ENCODE measurements around the gene SIN3B. TPM values are rescaled to one million over a fixed set of nuclear protein-coding genes. Genes with fewer than 3 reads are reported as not detected.
A peak's percentile ranks its signal among the peaks of the same experiment; 100 is the strongest.

The SIN3B gene
- total RNA-seq, 6 donors from 2014 or later, result 38.2 to 385 (median 63.5) TPM

DNA sequence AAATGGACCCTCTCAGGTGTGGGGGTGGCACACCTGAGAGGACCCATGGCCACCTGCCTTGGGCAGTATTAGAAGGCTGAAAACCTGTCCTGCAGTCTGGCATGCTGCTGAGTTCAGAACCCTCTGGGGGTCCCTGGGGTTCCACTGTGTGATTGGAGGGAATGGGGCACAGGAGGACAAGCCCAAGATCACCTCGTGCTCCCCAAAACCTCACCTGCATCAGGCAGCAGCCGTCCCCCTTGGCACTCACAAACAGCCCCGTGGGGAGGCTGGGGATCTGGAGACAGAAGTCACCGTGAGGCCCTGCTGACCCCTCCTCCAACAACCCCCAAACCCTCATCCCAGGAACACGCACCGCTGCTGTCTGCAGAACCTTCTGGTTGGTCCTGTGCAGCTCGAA is 74.1 kb downstream of the SIN3B start:
- WGBS, 2 donors, result 90 to 96% methylated on average over 4 to 6 of the region's 7 CpGs
- Histone ChIP-seq H3K36me3 (no peaks in the 10 kb centered on the region), H3K4me1 (no peaks in the 10 kb centered on the region), H3K9me3 (no peaks in the 10 kb centered on the region), H3K4me3 (no peak overlapping the region), H3K27ac (no peak overlapping the region), H3K27me3 (no peaks in the 10 kb centered on the region)
- DNase-seq (no peak), ATAC-seq (ENCODE audit: low FRiP score in 2 of 2) (no peak)
- no peak for TF ChIP-seq EP300 (IDR thresholded peaks at IDR 0.05)
- no peak for TF ChIP-seq POLR2AphosphoS5 (IDR thresholded peaks at IDR 0.05)
- TF ChIP-seq, protein P1, sequence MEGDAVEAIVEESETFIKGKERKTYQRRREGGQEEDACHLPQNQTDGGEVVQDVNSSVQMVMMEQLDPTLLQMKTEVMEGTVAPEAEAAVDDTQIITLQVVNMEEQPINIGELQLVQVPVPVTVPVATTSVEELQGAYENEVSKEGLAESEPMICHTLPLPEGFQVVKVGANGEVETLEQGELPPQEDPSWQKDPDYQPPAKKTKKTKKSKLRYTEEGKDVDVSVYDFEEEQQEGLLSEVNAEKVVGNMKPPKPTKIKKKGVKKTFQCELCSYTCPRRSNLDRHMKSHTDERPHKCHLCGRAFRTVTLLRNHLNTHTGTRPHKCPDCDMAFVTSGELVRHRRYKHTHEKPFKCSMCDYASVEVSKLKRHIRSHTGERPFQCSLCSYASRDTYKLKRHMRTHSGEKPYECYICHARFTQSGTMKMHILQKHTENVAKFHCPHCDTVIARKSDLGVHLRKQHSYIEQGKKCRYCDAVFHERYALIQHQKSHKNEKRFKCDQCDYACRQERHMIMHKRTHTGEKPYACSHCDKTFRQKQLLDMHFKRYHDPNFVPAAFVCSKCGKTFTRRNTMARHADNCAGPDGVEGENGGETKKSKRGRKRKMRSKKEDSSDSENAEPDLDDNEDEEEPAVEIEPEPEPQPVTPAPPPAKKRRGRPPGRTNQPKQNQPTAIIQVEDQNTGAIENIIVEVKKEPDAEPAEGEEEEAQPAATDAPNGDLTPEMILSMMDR (IDR thresholded peaks at IDR 0.05), result no peak
- no peak for TF ChIP-seq POLR2A (IDR thresholded peaks at IDR 0.05)

GRCh38 chr19:16904599-16904998 is 75.4 kb downstream of the SIN3B start:
- TF ChIP-seq POLR2A (IDR thresholded peaks at IDR 0.05), result no peak
- TF ChIP-seq, protein P1 (IDR thresholded peaks at IDR 0.05), result no peak
- TF ChIP-seq EP300 (IDR thresholded peaks at IDR 0.05), result no peak
- no peak for TF ChIP-seq POLR2AphosphoS5 (IDR thresholded peaks at IDR 0.05)
- Histone ChIP-seq H3K9me3 (no peaks in the 10 kb centered on the region), H3K27me3 (no peaks in the 10 kb centered on the region), H3K36me3 (no peaks in the 10 kb centered on the region), H3K27ac (no peak overlapping the region), H3K4me1 (no peaks in the 10 kb centered on the region), H3K4me3 (no peak overlapping the region)
- no peak for DNase-seq
- no peak for ATAC-seq (ENCODE audit: low FRiP score in 2 of 2)
- WGBS, 2 donors, result 79 to 92% methylated on average over 2 to 4 of the region's 5 CpGs

DNA sequence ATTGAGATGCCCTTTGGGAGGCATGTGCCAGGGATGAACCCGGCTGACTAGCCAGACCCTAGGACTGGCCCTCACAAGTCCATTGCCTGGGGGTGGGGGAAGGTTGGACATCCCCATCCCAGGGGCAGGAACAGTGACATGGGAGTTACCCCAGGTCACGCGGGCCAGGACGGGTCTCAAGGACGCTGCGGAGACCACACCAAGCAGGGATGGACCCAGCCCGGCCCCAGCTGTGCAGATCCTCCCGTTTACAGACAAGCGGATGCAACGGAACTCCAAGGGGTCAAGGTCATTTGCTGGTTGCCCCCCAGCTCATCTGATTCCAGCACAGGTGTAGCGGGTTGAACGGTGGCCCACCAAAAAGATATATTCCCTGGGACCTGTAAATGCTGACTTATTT is 79.6 kb downstream of the SIN3B start:
- Histone ChIP-seq H3K4me3 (no peak overlapping the region), H3K36me3 (no peaks in the 10 kb centered on the region), H3K27ac (no peak overlapping the region), H3K4me1 (no peaks in the 10 kb centered on the region), H3K27me3 (no peaks in the 10 kb centered on the region), H3K9me3 (peaks cover 12 to 17% (median 14%) of the 10 kb centered on the region in 4 donors)
- ATAC-seq (ENCODE audit: low FRiP score in 2 of 2) (peak in 1 of 2 donors; percentile 36), DNase-seq (no peak)
- WGBS, 2 donors, result 86 to 93% methylated on average over 3 to 12 of the region's 12 CpGs
- no peak for TF ChIP-seq POLR2A (IDR thresholded peaks at IDR 0.05)
- no peak for TF ChIP-seq EP300 (IDR thresholded peaks at IDR 0.05)
- no peak for TF ChIP-seq POLR2AphosphoS5 (IDR thresholded peaks at IDR 0.05)
- TF ChIP-seq, protein P1 (IDR thresholded peaks at IDR 0.05), result no peak

DNA sequence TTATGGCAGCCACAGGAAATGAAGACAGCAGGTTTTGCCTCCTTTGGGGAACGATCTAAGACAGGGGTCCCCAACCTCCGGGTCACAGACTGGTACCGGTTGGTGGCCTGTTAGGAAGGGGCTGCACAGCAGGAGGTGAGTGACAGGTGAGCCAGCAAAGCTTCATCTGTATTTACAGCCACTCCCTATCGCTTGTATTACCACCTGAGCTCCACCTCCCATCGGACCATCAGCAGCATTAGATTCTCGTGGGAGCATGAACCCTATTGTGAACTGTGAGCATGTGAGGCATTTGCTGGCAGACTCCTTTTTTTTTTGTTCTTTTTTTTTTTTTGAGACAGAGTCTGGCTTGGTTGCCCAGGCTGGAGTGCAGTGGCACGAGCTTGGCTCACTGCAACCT is 81.8 kb downstream of the SIN3B start:
- WGBS, 2 donors, result 86 to 89% methylated on average over 7 of the region's 7 CpGs
- Histone ChIP-seq H3K4me3 (no peak overlapping the region), H3K27ac (no peak overlapping the region), H3K36me3 (peaks cover 0 to 9% (median 2%) of the 10 kb centered on the region in 4 donors), H3K9me3 (peaks cover 12 to 28% (median 18%) of the 10 kb centered on the region in 4 donors), H3K27me3 (no peaks in the 10 kb centered on the region), H3K4me1 (no peaks in the 10 kb centered on the region)
- no peak for ATAC-seq (ENCODE audit: low FRiP score in 2 of 2)
- no peak for DNase-seq
- TF ChIP-seq, protein P1 (IDR thresholded peaks at IDR 0.05), result no peak
- TF ChIP-seq POLR2A (IDR thresholded peaks at IDR 0.05) (no peak), EP300 (IDR thresholded peaks at IDR 0.05) (no peak), POLR2AphosphoS5 (IDR thresholded peaks at IDR 0.05) (no peak)

GRCh38 chr19:16912780-16913179 is 83.6 kb downstream of the SIN3B start:
- H3K9me3 ChIP-seq, result peaks cover 12 to 28% (median 18%) of the 10 kb centered on the region in 4 donors
- H3K27ac ChIP-seq, result no peak overlapping the region
- peaks cover 0 to 9% (median 2%) of the 10 kb centered on the region in 4 donors for H3K36me3 ChIP-seq
- TF ChIP-seq, protein P1 (IDR thresholded peaks at IDR 0.05), result no peak
- no peak for TF ChIP-seq POLR2AphosphoS5 (IDR thresholded peaks at IDR 0.05)
- no peak overlapping the region for H3K4me3 ChIP-seq
- 80 to 89% methylated on average over 4 of the region's 4 CpGs for WGBS, 2 donors
- no peak for DNase-seq
- H3K27me3 ChIP-seq, result no peaks in the 10 kb centered on the region
- no peaks in the 10 kb centered on the region for H3K4me1 ChIP-seq
- no peak for ATAC-seq (ENCODE audit: low FRiP score in 2 of 2)
